HepG2 (cell line): ENCODE measurements around the gene USP36. TPM values are rescaled to one million over a fixed set of nuclear protein-coding genes. Genes with fewer than 3 reads are reported as not detected.

Source experiments
- FOXA3 ChIP-seq: IDR thresholded peaks from 2 replicates; pipeline ENCODE4 v1.6.1; 2016; ENCODE audit warnings: missing genetic modification reagents, missing compliant biosample characterization
- PAWR ChIP-seq: sonication (generic); formaldehyde crosslinking; IDR thresholded peaks from 2 replicates; pipeline ENCODE4 v1.4.0; 2020; ENCODE audit warnings: missing genetic modification reagents, mild to moderate bottlenecking, borderline replicate concordance
- SMAD9 ChIP-seq: sonication (generic); formaldehyde crosslinking; IDR thresholded peaks from 2 replicates; pipeline ENCODE4 v1.5.1; 2020; ENCODE audit warnings: mild to moderate bottlenecking, missing genetic modification reagents
- SRSF9 ChIP-seq: fragments of 200-400 bp; formaldehyde crosslinking; IDR thresholded peaks from 2 replicates; pipeline ENCODE4 v1.6.1; 2018; ENCODE audit warnings: borderline replicate concordance, mild to moderate bottlenecking, low read depth, low read length; ENCODE audit not compliant: insufficient read depth, poor library complexity, severe bottlenecking
- TSC22D2 ChIP-seq: sonication (generic); formaldehyde crosslinking; IDR thresholded peaks from 2 replicates; pipeline ENCODE4 v1.5.1; 2020; ENCODE audit warnings: missing genetic modification reagents, mild to moderate bottlenecking, borderline replicate concordance
- ZNF746 ChIP-seq: sonication (generic); formaldehyde crosslinking; IDR thresholded peaks from 2 replicates; pipeline ENCODE4 v1.8.0; 2022; ENCODE audit warnings: mild to moderate bottlenecking, missing genetic modification reagents
- ZNF773 ChIP-seq: sonication (generic); formaldehyde crosslinking; IDR thresholded peaks from 2 replicates; pipeline ENCODE4 v1.4.0; 2020; ENCODE audit warnings: missing genetic modification reagents, borderline replicate concordance
- ZNF775 ChIP-seq: sonication (generic); formaldehyde crosslinking; IDR thresholded peaks from 2 replicates; pipeline ENCODE4 v1.4.0; 2020; ENCODE audit warnings: missing genetic modification reagents, mild to moderate bottlenecking, moderate library complexity, borderline replicate concordance
- ZSCAN12 ChIP-seq: sonication (generic); formaldehyde crosslinking; IDR thresholded peaks from 2 replicates; pipeline ENCODE4 v1.9.0; 2021; ENCODE audit warnings: mild to moderate bottlenecking, missing genetic modification reagents
- polyA plus RNA-seq, 8 experiments: library from polyadenylated mRNA; depleted of rRNA in 3 of 8; stranded (reverse) in 7 of 8; unstranded in 1 of 8; fragments of >200 nt; fragmentation: Illumina TruSeq in 4 of 8; extraction: Trizol in 4 of 8; gene quantifications; 2 replicates each; pipeline versions ENCODE4 v1.2.1 to v1.2.3, GENCODE V29; 2011 to 2016; ENCODE audit warnings: low read depth in 4 of 8, missing spikeins in 1 of 8, mixed read lengths in 1 of 8; ENCODE audit not compliant: insufficient read depth in 1 of 8
- total RNA-seq, 5 experiments: library from RNA; depleted of rRNA; stranded (reverse); fragments of >200 nt; fragmentation: Illumina TruSeq; extraction: Trizol; gene quantifications; 2 replicates each; pipeline ENCODE4 v1.2.3, GENCODE V29; 2016; ENCODE audit warnings: low read depth in 1 of 5
- TF ChIP-seq, protein P1 (sequence below), 2 experiments: fragments of 450-650 bp in 1 of 2; sonication (generic) in 1 of 2; formaldehyde crosslinking in 1 of 2; IDR thresholded peaks; 2 replicates each; pipeline versions ENCODE4 v1.6.1 to v1.8.0; 2016 to 2022; ENCODE audit warnings: antibody characterized with exemption in 1 of 2, mild to moderate bottlenecking in 1 of 2, missing genetic modification reagents in 1 of 2
- TF ChIP-seq, protein P2 (sequence below): sonication (generic); formaldehyde crosslinking; IDR thresholded peaks from 2 replicates; pipeline ENCODE4 v1.4.0; 2020; ENCODE audit warnings: mild to moderate bottlenecking, missing genetic modification reagents, borderline replicate concordance
- TF ChIP-seq, protein P3 (sequence below): sonication (generic); formaldehyde crosslinking; IDR thresholded peaks from 2 replicates; pipeline ENCODE4 v1.4.0; 2020; ENCODE audit warnings: mild to moderate bottlenecking, missing genetic modification reagents, borderline replicate concordance

The USP36 gene
- total and polyA plus RNA-seq, 2 of the 13 experiments (the other 11 are each of a cell fraction or from before 2014, with no cell fraction given) = 29.6 to 45.9 TPM

DNA sequence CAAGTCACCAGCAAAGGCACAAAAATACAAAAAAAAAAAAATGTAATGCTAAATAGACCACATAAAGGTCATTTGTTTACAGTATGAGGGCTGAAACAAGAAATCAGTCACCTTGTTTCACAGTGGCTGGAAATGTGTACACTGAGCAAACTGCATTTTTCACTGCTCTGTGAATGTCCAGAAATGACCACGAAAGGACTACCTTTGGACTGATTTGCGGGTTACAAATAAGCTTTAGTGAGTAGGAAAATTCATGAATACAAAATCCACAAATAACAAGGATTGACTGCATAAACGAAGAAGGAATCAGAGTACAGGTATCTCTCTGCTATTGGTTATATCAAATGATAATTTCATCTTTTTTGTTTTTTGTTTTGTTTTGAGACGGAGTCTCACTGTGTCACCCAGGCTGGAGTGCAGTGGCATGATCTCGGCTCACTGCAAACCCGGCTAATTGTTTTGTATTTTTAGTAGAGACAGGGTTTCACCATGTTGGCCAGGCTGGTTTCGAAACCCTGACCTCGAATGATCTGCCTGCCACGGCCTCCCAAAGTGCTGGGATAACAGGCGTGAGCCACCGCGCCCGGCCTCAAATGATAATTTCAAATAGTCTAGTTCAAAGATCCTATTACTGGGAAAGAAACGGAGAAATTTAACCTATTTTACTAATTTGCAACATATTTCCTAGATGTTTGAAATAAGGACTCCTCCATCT, 89.0 kb downstream of the USP36 start (continued):
- TF ChIP-seq TSC22D2 (no peak), FOXA3 (CRISPR knock-in tag) (peak; percentile 75), ZNF773 (CRISPR knock-in tag) (no peak), ZNF775 (CRISPR knock-in tag) (no peak), SMAD9 (CRISPR knock-in tag) (no peak), ZSCAN12 (no peak), ZNF746 (CRISPR knock-in tag) (no peak), PAWR (CRISPR knock-in tag) (no peak), SRSF9 (no peak)
- TF ChIP-seq, protein P1, sequence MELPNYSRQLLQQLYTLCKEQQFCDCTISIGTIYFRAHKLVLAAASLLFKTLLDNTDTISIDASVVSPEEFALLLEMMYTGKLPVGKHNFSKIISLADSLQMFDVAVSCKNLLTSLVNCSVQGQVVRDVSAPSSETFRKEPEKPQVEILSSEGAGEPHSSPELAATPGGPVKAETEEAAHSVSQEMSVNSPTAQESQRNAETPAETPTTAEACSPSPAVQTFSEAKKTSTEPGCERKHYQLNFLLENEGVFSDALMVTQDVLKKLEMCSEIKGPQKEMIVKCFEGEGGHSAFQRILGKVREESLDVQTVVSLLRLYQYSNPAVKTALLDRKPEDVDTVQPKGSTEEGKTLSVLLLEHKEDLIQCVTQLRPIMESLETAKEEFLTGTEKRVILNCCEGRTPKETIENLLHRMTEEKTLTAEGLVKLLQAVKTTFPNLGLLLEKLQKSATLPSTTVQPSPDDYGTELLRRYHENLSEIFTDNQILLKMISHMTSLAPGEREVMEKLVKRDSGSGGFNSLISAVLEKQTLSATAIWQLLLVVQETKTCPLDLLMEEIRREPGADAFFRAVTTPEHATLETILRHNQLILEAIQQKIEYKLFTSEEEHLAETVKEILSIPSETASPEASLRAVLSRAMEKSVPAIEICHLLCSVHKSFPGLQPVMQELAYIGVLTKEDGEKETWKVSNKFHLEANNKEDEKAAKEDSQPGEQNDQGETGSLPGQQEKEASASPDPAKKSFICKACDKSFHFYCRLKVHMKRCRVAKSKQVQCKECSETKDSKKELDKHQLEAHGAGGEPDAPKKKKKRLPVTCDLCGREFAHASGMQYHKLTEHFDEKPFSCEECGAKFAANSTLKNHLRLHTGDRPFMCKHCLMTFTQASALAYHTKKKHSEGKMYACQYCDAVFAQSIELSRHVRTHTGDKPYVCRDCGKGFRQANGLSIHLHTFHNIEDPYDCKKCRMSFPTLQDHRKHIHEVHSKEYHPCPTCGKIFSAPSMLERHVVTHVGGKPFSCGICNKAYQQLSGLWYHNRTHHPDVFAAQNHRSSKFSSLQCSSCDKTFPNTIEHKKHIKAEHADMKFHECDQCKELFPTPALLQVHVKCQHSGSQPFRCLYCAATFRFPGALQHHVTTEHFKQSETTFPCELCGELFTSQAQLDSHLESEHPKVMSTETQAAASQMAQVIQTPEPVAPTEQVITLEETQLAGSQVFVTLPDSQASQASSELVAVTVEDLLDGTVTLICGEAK (IDR thresholded peaks at IDR 0.05) = no peak
- TF ChIP-seq, protein P1 (CRISPR knock-in tag; IDR thresholded peaks at IDR 0.05) = no peak
- TF ChIP-seq, protein P2, sequence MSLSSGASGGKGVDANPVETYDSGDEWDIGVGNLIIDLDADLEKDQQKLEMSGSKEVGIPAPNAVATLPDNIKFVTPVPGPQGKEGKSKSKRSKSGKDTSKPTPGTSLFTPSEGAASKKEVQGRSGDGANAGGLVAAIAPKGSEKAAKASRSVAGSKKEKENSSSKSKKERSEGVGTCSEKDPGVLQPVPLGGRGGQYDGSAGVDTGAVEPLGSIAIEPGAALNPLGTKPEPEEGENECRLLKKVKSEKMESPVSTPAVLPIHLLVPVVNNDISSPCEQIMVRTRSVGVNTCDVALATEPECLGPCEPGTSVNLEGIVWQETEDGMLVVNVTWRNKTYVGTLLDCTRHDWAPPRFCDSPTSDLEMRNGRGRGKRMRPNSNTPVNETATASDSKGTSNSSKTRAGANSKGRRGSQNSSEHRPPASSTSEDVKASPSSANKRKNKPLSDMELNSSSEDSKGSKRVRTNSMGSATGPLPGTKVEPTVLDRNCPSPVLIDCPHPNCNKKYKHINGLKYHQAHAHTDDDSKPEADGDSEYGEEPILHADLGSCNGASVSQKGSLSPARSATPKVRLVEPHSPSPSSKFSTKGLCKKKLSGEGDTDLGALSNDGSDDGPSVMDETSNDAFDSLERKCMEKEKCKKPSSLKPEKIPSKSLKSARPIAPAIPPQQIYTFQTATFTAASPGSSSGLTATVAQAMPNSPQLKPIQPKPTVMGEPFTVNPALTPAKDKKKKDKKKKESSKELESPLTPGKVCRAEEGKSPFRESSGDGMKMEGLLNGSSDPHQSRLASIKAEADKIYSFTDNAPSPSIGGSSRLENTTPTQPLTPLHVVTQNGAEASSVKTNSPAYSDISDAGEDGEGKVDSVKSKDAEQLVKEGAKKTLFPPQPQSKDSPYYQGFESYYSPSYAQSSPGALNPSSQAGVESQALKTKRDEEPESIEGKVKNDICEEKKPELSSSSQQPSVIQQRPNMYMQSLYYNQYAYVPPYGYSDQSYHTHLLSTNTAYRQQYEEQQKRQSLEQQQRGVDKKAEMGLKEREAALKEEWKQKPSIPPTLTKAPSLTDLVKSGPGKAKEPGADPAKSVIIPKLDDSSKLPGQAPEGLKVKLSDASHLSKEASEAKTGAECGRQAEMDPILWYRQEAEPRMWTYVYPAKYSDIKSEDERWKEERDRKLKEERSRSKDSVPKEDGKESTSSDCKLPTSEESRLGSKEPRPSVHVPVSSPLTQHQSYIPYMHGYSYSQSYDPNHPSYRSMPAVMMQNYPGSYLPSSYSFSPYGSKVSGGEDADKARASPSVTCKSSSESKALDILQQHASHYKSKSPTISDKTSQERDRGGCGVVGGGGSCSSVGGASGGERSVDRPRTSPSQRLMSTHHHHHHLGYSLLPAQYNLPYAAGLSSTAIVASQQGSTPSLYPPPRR (CRISPR knock-in tag) = no peak
- TF ChIP-seq, protein P3, sequence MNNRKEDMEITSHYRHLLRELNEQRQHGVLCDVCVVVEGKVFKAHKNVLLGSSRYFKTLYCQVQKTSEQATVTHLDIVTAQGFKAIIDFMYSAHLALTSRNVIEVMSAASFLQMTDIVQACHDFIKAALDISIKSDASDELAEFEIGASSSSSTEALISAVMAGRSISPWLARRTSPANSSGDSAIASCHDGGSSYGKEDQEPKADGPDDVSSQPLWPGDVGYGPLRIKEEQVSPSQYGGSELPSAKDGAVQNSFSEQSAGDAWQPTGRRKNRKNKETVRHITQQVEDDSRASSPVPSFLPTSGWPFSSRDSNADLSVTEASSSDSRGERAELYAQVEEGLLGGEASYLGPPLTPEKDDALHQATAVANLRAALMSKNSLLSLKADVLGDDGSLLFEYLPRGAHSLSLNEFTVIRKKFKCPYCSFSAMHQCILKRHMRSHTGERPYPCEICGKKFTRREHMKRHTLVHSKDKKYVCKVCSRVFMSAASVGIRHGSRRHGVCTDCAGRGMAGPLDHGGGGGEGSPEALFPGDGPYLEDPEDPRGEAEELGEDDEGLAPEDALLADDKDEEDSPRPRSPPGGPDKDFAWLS (CRISPR knock-in tag) = no peak
